ENCODE results near the gene ACOT9. TPM values are rescaled to one million over a fixed set of nuclear protein-coding genes. Genes with fewer than 3 reads are reported as not detected.

The ACOT9 gene
- total RNA-seq, 1 experiment from 2014 or later = 72.3 TPM

GRCh38 chrX:23749576-23749975, 6.5 kb upstream of the ACOT9 start:
- no peaks in the 10 kb centered on the region for H3K79me1 ChIP-seq (ENCODE audit: insufficient read depth, low read depth, low read length, poor library complexity, severe bottlenecking)
- no peaks in the 10 kb centered on the region for H3K79me2 ChIP-seq (ENCODE audit: insufficient read depth, low read length)
- H3K4me1 ChIP-seq (ENCODE audit: insufficient read depth, low read length) = no peaks in the 10 kb centered on the region
- H2AK5ac ChIP-seq (ENCODE audit: insufficient read length, low read length) = no peak overlapping the region
- no peak overlapping the region for H3T11ph ChIP-seq (ENCODE audit: low read length)
- no peaks in the 10 kb centered on the region for H3K23me2 ChIP-seq (ENCODE audit: insufficient read length, low read depth, low read length, poor library complexity, severe bottlenecking)
- no CpG with 5 or more reads among the region's 2 CpGs for WGBS (ENCODE audit: extremely low coverage, insufficient read length, low lambda C conversion rate)
- H3K9me3 Mint-ChIP-seq = no peaks in the 10 kb centered on the region
- no peak for DNase-seq
- no peaks in the 10 kb centered on the region for H3K9me3 ChIP-seq (ENCODE audit: control insufficient read depth, low read depth, low read length)
- no peaks in the 10 kb centered on the region for H4K20me1 ChIP-seq (ENCODE audit: control insufficient read depth, insufficient read depth, insufficient read length)
- no peak overlapping the region for H2BK12ac ChIP-seq (ENCODE audit: insufficient read length, low read depth, low read length)
- no peaks in the 10 kb centered on the region for H3K27me3 ChIP-seq (ENCODE audit: insufficient read depth, low read length)
- H3K4me3 Mint-ChIP-seq = no peak overlapping the region
- no peak overlapping the region for H4K91ac ChIP-seq (ENCODE audit: insufficient read length, low read depth, low read length)
- H2BK5ac ChIP-seq (ENCODE audit: insufficient read length, low read length) = no peak overlapping the region
- H3K4me2 ChIP-seq (ENCODE audit: insufficient read depth, insufficient read length, low read length) = no peak overlapping the region
- no peak overlapping the region for H3K14ac ChIP-seq (ENCODE audit: insufficient read depth, low read length)
- H3K56ac ChIP-seq (ENCODE audit: insufficient read length, low read depth, low read length) = no peak overlapping the region
- H3K36me3 Mint-ChIP-seq (ENCODE audit: insufficient read depth in 1 of 3, low read depth in 3 of 3) = no peaks in the 10 kb centered on the region
- no peak overlapping the region for H3K18ac ChIP-seq (ENCODE audit: insufficient read length, low read depth, low read length)
- no peak overlapping the region for H2BK120ac ChIP-seq (ENCODE audit: low read depth, low read length, poor library complexity, severe bottlenecking)
- H3K27me3 Mint-ChIP-seq (ENCODE audit: low read depth) = peaks cover 2% of the 10 kb centered on the region; the same call in 1 of the 2 replicates
- no peak overlapping the region for H3K23ac ChIP-seq (ENCODE audit: insufficient read length, low read depth, low read length)
- H3K27ac Mint-ChIP-seq = peak overlapping the region in 1 of 3 experiments; percentile 56; a peak in 1 of 7 replicates
- H4K5ac ChIP-seq (ENCODE audit: insufficient read length, low read depth, low read length) = no peak overlapping the region
- H3K4ac ChIP-seq (ENCODE audit: low read depth, low read length) = no peak overlapping the region
- no peak overlapping the region for H2AFZ ChIP-seq (ENCODE audit: low read length)
- no peak for TF ChIP-seq CTCF (conservative IDR thresholded peaks at IDR 0.05)
- H2BK20ac ChIP-seq (ENCODE audit: low read depth, low read length, poor library complexity, severe bottlenecking) = no peak overlapping the region
- H3K27ac ChIP-seq (ENCODE audit: insufficient read length, low read depth, low read length) = no peak overlapping the region
- H2BK15ac ChIP-seq (ENCODE audit: low read depth, low read length) = no peak overlapping the region
- no peak overlapping the region for H4K8ac ChIP-seq (replicated peaks; ENCODE audit: insufficient read length, low read depth, low read length)
- H3K9ac ChIP-seq (ENCODE audit: extremely low read depth, insufficient read length, low read length) = no peak overlapping the region
- H3K4me1 Mint-ChIP-seq = no peaks in the 10 kb centered on the region

All from H9 (cell line).